Measurements from ENCODE around the gene JADE3. TPM values are rescaled to one million over a fixed set of nuclear protein-coding genes. Genes with fewer than 3 reads are reported as not detected.

JADE3 gene
- total RNA-seq, 6 donors from 2014 or later: 4.2 to 10.7 (median 7.8) TPM

- Histone ChIP-seq H3K4me1 (no peaks in the 10 kb centered on the region), H3K4me3 (no peak overlapping the region), H3K27ac (no peak overlapping the region), H3K36me3 (no peaks in the 10 kb centered on the region), H3K27me3 (no peaks in the 10 kb centered on the region), H3K9me3 (no peaks in the 10 kb centered on the region)
- ATAC-seq (ENCODE audit: low FRiP score in 2 of 2): no peak
- 0 to 6% methylated on average over 1 of the region's 1 CpG for WGBS, 2 donors
- no peak for DNase-seq
- TF ChIP-seq EP300 (IDR thresholded peaks at IDR 0.05) (no peak), CTCF (IDR thresholded peaks at IDR 0.05) (peak in 4 of 6 experiments; percentile 16 to 42 (median 33)), POLR2A (IDR thresholded peaks at IDR 0.05) (no peak), POLR2AphosphoS5 (IDR thresholded peaks at IDR 0.05) (no peak)
Observed at GRCh38 chrX:47093248-47093647, 181.0 kb downstream of the JADE3 start.

GRCh38 chrX:47093860-47094259, 181.6 kb downstream of the JADE3 start:
- Histone ChIP-seq H3K36me3 (no peaks in the 10 kb centered on the region), H3K4me3 (no peak overlapping the region), H3K27ac (no peak overlapping the region), H3K4me1 (no peaks in the 10 kb centered on the region), H3K9me3 (no peaks in the 10 kb centered on the region), H3K27me3 (no peaks in the 10 kb centered on the region)
- DNase-seq (no peak), ATAC-seq (ENCODE audit: low FRiP score in 2 of 2) (no peak)
- no peak for TF ChIP-seq EP300 (IDR thresholded peaks at IDR 0.05)
- no peak for TF ChIP-seq POLR2AphosphoS5 (IDR thresholded peaks at IDR 0.05)
- TF ChIP-seq CTCF (IDR thresholded peaks at IDR 0.05): no peak
- no peak for TF ChIP-seq POLR2A (IDR thresholded peaks at IDR 0.05)
- 77 to 89% methylated on average over 11 of the region's 11 CpGs for WGBS, 2 donors

GRCh38 chrX:47097018-47097417, 184.8 kb downstream of the JADE3 start:
- no peaks in the 10 kb centered on the region for H3K27me3 ChIP-seq
- no peaks in the 10 kb centered on the region for H3K4me1 ChIP-seq
- no peak overlapping the region for H3K27ac ChIP-seq
- H3K4me3 ChIP-seq: no peak overlapping the region
- no peak for ATAC-seq (ENCODE audit: low FRiP score in 2 of 2)
- no peaks in the 10 kb centered on the region for H3K36me3 ChIP-seq
- 76 to 90% methylated on average over 2 to 4 of the region's 4 CpGs for WGBS, 2 donors
- no peak for DNase-seq
- no peak for TF ChIP-seq POLR2AphosphoS5 (IDR thresholded peaks at IDR 0.05)
- TF ChIP-seq CTCF (IDR thresholded peaks at IDR 0.05): no peak
- no peak for TF ChIP-seq POLR2A (IDR thresholded peaks at IDR 0.05)
- no peak for TF ChIP-seq EP300 (IDR thresholded peaks at IDR 0.05)
- H3K9me3 ChIP-seq: no peaks in the 10 kb centered on the region

GRCh38 chrX:47098338-47099094, 186.3 kb downstream of the JADE3 start:
- no peak overlapping the region for H3K27ac ChIP-seq
- no peaks in the 10 kb centered on the region for H3K36me3 ChIP-seq
- H3K4me3 ChIP-seq: no peak overlapping the region
- 75 to 92% methylated on average over 2 of the region's 2 CpGs for WGBS, 2 donors
- no peak for TF ChIP-seq POLR2A (IDR thresholded peaks at IDR 0.05)
- TF ChIP-seq CTCF (IDR thresholded peaks at IDR 0.05): no peak
- TF ChIP-seq POLR2AphosphoS5 (IDR thresholded peaks at IDR 0.05): no peak
- no peak for TF ChIP-seq EP300 (IDR thresholded peaks at IDR 0.05)
- H3K27me3 ChIP-seq: no peaks in the 10 kb centered on the region
- no peaks in the 10 kb centered on the region for H3K9me3 ChIP-seq
- DNase-seq (no peak), ATAC-seq (ENCODE audit: low FRiP score in 2 of 2) (no peak)
- H3K4me1 ChIP-seq: no peaks in the 10 kb centered on the region

GRCh38 chrX:47101206-47101605, 189.0 kb downstream of the JADE3 start:
- ATAC-seq (ENCODE audit: low FRiP score in 2 of 2): no peak
- no peak for DNase-seq

More at GRCh38 chrX:47101206-47101605, 189.0 kb downstream of the JADE3 start:
- Histone ChIP-seq H3K4me3 (no peak overlapping the region), H3K27me3 (no peaks in the 10 kb centered on the region), H3K27ac (no peak overlapping the region), H3K4me1 (no peaks in the 10 kb centered on the region), H3K36me3 (no peaks in the 10 kb centered on the region), H3K9me3 (no peaks in the 10 kb centered on the region)
- 68% methylated on average over 3 of the region's 4 CpGs; no CpG with 5 or more reads in 1 of the 2 donors for WGBS, 2 donors
- no peak for TF ChIP-seq CTCF (IDR thresholded peaks at IDR 0.05)
- no peak for TF ChIP-seq POLR2A (IDR thresholded peaks at IDR 0.05)
- TF ChIP-seq POLR2AphosphoS5 (IDR thresholded peaks at IDR 0.05): no peak
- TF ChIP-seq EP300 (IDR thresholded peaks at IDR 0.05): no peak
